ENCODE measurements around the gene BAK1.
A peak's percentile ranks its signal among the peaks of the same experiment; 100 is the strongest.

DNA sequence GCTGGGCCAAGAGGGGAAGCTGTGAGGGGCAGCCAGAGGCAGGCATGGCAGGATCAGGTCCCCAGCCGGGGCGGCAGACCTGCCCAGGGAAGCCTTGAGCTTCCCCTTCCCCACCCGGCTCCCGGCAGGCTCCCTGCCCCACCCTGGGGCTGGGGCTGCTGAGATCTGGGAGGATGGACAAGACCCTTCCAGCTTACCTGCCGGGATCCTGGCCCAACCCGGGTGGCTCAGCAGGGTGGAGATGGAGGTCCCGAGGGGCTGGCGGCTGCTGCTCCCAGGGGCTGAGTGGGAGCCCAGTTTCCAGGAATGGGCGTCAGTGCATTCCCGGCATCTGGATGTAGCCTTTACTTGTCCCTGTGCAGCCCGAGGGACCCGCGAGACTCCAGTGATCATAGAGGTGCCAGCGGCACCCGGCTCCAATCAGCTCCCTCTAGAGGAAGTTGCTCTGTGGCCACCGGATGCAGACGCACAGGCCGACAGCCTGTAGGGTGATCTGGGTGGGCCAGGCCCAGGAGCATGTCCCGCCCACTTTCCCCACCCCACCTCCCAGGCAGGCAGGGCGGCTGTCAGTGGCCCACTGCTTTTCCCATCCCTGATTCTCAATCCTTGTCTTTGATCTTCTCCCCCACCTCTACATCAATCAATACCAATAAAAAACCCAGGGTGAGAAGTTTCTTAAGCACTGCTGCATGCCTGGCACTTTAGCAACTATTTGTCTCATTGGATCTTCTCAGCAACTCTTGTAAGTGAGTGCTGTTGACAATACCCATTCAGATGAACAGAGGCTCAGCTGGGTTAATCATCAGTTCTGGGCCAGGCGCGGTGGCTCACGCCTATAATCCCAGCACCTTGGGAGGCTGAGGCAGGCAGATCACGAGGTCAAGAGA is at the start of gene BAK1:
- TF ChIP-seq, protein P1, sequence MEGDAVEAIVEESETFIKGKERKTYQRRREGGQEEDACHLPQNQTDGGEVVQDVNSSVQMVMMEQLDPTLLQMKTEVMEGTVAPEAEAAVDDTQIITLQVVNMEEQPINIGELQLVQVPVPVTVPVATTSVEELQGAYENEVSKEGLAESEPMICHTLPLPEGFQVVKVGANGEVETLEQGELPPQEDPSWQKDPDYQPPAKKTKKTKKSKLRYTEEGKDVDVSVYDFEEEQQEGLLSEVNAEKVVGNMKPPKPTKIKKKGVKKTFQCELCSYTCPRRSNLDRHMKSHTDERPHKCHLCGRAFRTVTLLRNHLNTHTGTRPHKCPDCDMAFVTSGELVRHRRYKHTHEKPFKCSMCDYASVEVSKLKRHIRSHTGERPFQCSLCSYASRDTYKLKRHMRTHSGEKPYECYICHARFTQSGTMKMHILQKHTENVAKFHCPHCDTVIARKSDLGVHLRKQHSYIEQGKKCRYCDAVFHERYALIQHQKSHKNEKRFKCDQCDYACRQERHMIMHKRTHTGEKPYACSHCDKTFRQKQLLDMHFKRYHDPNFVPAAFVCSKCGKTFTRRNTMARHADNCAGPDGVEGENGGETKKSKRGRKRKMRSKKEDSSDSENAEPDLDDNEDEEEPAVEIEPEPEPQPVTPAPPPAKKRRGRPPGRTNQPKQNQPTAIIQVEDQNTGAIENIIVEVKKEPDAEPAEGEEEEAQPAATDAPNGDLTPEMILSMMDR (IDR thresholded peaks at IDR 0.05): peak; percentile 23 to 66 (median 52)
- peak; percentile 52 to 84 (median 80) for TF ChIP-seq POLR2A (IDR thresholded peaks at IDR 0.05)
